H1 (cell line): ENCODE data around the gene RMC1. TPM values are rescaled to one million over a fixed set of nuclear protein-coding genes. Genes with fewer than 3 reads are reported as not detected.

Experiments
- CTCF ChIA-PET: fragments of 300-600 bp; sonication (Branson Sonifier 250); formaldehyde crosslinking; loops from one replicate; lab custom pipeline; 2021; ENCODE audit not compliant: partially characterized antibody; lab: Charles Lee
- POLR2A ChIA-PET: fragments of 300-600 bp; sonication (Branson Sonifier 250); formaldehyde crosslinking; loops from one replicate; lab custom pipeline; 2021; ENCODE audit warnings: inconsistent platforms; ENCODE audit not compliant: partially characterized antibody; lab: Charles Lee
- DNase-seq, 2 experiments: peaks; one replicate each; pipeline versions ENCODE4 v3.0.0 to v3.0.0-alpha.2; 2010 to 2022; ENCODE audit warnings: low spot score in 2 of 2, low read depth in 1 of 2, mixed read lengths in 1 of 2
- FAIRE-seq: peaks from 2 replicates; lab custom pipeline; 2011; peaks lifted over from hg19 to GRCh38; lab: Jason Lieb, UNC
- H2AFZ ChIP-seq: 2 replicates; pipeline ENCODE4 v1.8.1; 2012; ENCODE audit warnings: low read length, inconsistent platforms
- H2AK5ac ChIP-seq: 2 replicates; pipeline ENCODE4 v1.6.1; 2013; ENCODE audit warnings: low read depth, low read length
- H2BK120ac ChIP-seq: replicated peaks from 2 replicates; pipeline ENCODE3; 2013; ENCODE audit warnings: low read depth, low read length, inconsistent platforms
- H2BK12ac ChIP-seq: 2 replicates; pipeline ENCODE4 v1.6.1; 2013; ENCODE audit warnings: low read depth, low read length
- H2BK15ac ChIP-seq: 2 replicates; pipeline ENCODE4 v1.6.1; 2013; ENCODE audit warnings: low read length
- H2BK20ac ChIP-seq: 2 replicates; pipeline ENCODE4 v1.6.1; 2013; ENCODE audit warnings: low read length
- H2BK5ac ChIP-seq: 2 replicates; pipeline ENCODE4 v1.6.1; 2013; ENCODE audit warnings: low read depth, low read length
- H3K14ac ChIP-seq: 2 replicates; pipeline ENCODE4 v1.6.1; 2013; ENCODE audit warnings: inconsistent platforms; ENCODE audit not compliant: insufficient read length
- H3K18ac ChIP-seq: 2 replicates; pipeline ENCODE4 v1.6.1; 2013; ENCODE audit warnings: low read length; ENCODE audit errors: extremely low read depth
- H3K23ac ChIP-seq: 2 replicates; pipeline ENCODE4 v1.6.1; 2013; ENCODE audit warnings: inconsistent platforms; ENCODE audit not compliant: insufficient read length
- H3K23me2 ChIP-seq: 2 replicates; pipeline ENCODE4 v1.6.1; 2013; ENCODE audit warnings: low read depth, low read length
- H3K27ac ChIP-seq: 2 replicates; pipeline ENCODE4 v1.6.1; 2011; ENCODE audit warnings: low read depth, low read length, inconsistent platforms
- H3K27me3 ChIP-seq, 4 experiments: replicated peaks in 1 of 4; 1 replicate in 1 of 4; 2 replicates in 3 of 4; pipeline versions ENCODE4 v1.6.1 to v1.8.1; 2011 to 2013; ENCODE audit warnings: low read length in 3 of 4, mild to moderate bottlenecking in 3 of 4, inconsistent platforms in 2 of 4, mixed read lengths in 2 of 4, moderate library complexity in 1 of 4; ENCODE audit not compliant: control insufficient read depth in 3 of 4, insufficient read depth in 3 of 4; ENCODE audit errors: extremely low read depth in 1 of 4
- H3K36me3 ChIP-seq, 4 experiments: 2 replicates each; pipeline versions ENCODE4 v1.6.1 to v1.8.1; 2011 to 2013; ENCODE audit warnings: mild to moderate bottlenecking in 4 of 4, low read length in 3 of 4, moderate library complexity in 2 of 4, control low read depth in 1 of 4, inconsistent platforms in 1 of 4; ENCODE audit not compliant: insufficient read depth in 4 of 4, control insufficient read depth in 2 of 4
- H3K4ac ChIP-seq: replicated peaks from 2 replicates; pipeline ENCODE3; 2013; ENCODE audit warnings: low read length, low read depth, mixed read lengths, inconsistent platforms; ENCODE audit not compliant: insufficient read length
- H3K4me1 ChIP-seq, 4 experiments: replicated peaks in 1 of 4; 1 replicate in 1 of 4; 2 replicates in 3 of 4; pipeline versions ENCODE4 v1.6.1 to v1.8.1; 2011 to 2013; ENCODE audit warnings: low read length in 3 of 4, inconsistent platforms in 2 of 4, mixed read lengths in 1 of 4; ENCODE audit not compliant: insufficient read depth in 4 of 4, control insufficient read depth in 3 of 4
- H3K4me2 ChIP-seq, 2 experiments: 2 replicates each; pipeline versions ENCODE4 v1.6.1 to v1.8.1; 2011 to 2013; ENCODE audit warnings: low read depth in 2 of 2, low read length in 2 of 2, control low read depth in 1 of 2, inconsistent platforms in 1 of 2, mild to moderate bottlenecking in 1 of 2; ENCODE audit not compliant: insufficient read depth in 1 of 2
- H3K4me3 ChIP-seq, 4 experiments: fragments of 200-600, 300-600 bp in 1 of 4; sonication (generic), shearing (Covaris generic), sonication (Bioruptor Twin) in 1 of 4; 2 replicates each; pipeline versions ENCODE4 v1.5.1 to v1.8.1; 2011 to 2016; ENCODE audit warnings: low read length in 4 of 4, low read depth in 3 of 4, control low read depth in 2 of 4, inconsistent platforms in 2 of 4, mild to moderate bottlenecking in 2 of 4, mixed read lengths in 1 of 4, moderate library complexity in 1 of 4; ENCODE audit not compliant: insufficient read depth in 2 of 4; ENCODE audit errors: extremely low read depth in 1 of 4
- H3K56ac ChIP-seq: replicated peaks from 2 replicates; pipeline ENCODE3; 2013; ENCODE audit warnings: low read depth, mild to moderate bottlenecking, mixed read lengths, low read length, inconsistent platforms; ENCODE audit not compliant: insufficient read length
- H3K79me1 ChIP-seq: 2 replicates; pipeline ENCODE4 v1.6.1; 2013; ENCODE audit warnings: low read depth, low read length, control low read depth
- H3K79me2 ChIP-seq, 2 experiments: 2 replicates each; pipeline versions ENCODE4 v1.6.1 to v1.8.1; 2012 to 2013; ENCODE audit warnings: low read length in 2 of 2, mild to moderate bottlenecking in 2 of 2, inconsistent platforms in 1 of 2; ENCODE audit not compliant: insufficient read depth in 2 of 2, control insufficient read depth in 1 of 2
- H3K9ac ChIP-seq, 4 experiments: replicated peaks in 1 of 4; 1 replicate in 1 of 4; 2 replicates in 3 of 4; pipeline versions ENCODE4 v1.6.1 to v1.8.1; 2011 to 2013; ENCODE audit warnings: low read depth in 3 of 4, low read length in 3 of 4, control low read depth in 2 of 4, mild to moderate bottlenecking in 2 of 4, moderate library complexity in 2 of 4, inconsistent platforms in 1 of 4; ENCODE audit errors: extremely low read depth in 1 of 4
- H3K9me3 ChIP-seq, 2 experiments: 2 replicates each; pipeline versions ENCODE4 v1.6.1 to v1.8.1; 2012 to 2013; ENCODE audit warnings: mild to moderate bottlenecking in 2 of 2, moderate library complexity in 2 of 2, control low read depth in 1 of 2, inconsistent platforms in 1 of 2, low read depth in 1 of 2, low read length in 1 of 2, mixed read lengths in 1 of 2; ENCODE audit not compliant: insufficient read depth in 2 of 2
- H4K20me1 ChIP-seq, 2 experiments: replicated peaks in 1 of 2; 2 replicates each; pipeline versions ENCODE3 to v1.8.1; 2011 to 2013; ENCODE audit warnings: inconsistent platforms in 2 of 2, low read length in 2 of 2, mild to moderate bottlenecking in 1 of 2; ENCODE audit not compliant: insufficient read depth in 2 of 2, control insufficient read depth in 1 of 2
- H4K5ac ChIP-seq: 2 replicates; pipeline ENCODE4 v1.6.1; 2013; ENCODE audit warnings: low read length, low read depth, mixed read lengths, inconsistent platforms; ENCODE audit not compliant: insufficient read length
- H4K8ac ChIP-seq: 2 replicates; pipeline ENCODE4 v1.8.0; 2013; ENCODE audit warnings: mild to moderate bottlenecking, moderate library complexity, low read length, inconsistent platforms; ENCODE audit not compliant: insufficient read depth; ENCODE audit errors: extremely low read depth
- H4K91ac ChIP-seq: replicated peaks from 2 replicates; pipeline ENCODE3; 2013; ENCODE audit warnings: low read length, mixed read lengths, inconsistent platforms; ENCODE audit not compliant: insufficient read length
- CTCF ChIP-seq, 3 experiments: IDR thresholded peaks; 1 replicate in 2 of 3; 2 replicates in 1 of 3; pipeline versions ENCODE4 v1.5.1 to v1.6.1; 2011; ENCODE audit warnings: low read length in 3 of 3, mild to moderate bottlenecking in 3 of 3, inconsistent platforms in 2 of 3, low read depth in 1 of 3, moderate library complexity in 1 of 3; ENCODE audit not compliant: insufficient read depth in 1 of 3; ENCODE audit errors: control extremely low read depth in 1 of 3
- HDAC6 ChIP-seq: IDR thresholded peaks from one replicate; pipeline ENCODE4 v1.7.1; 2012; ENCODE audit warnings: low read depth, mild to moderate bottlenecking, inconsistent platforms, low read length, moderate library complexity
- JUN ChIP-seq: IDR thresholded peaks from 2 replicates; pipeline ENCODE4 v1.6.1; 2011; ENCODE audit warnings: low read depth, mild to moderate bottlenecking, improper control_type of control experiment, low read length
- JUND ChIP-seq: IDR thresholded peaks from 2 replicates; pipeline ENCODE4 v1.6.1; 2011; ENCODE audit warnings: mild to moderate bottlenecking, improper control_type of control experiment, low read length
- MAFK ChIP-seq: IDR thresholded peaks from 2 replicates; pipeline ENCODE4 v1.6.1; 2012; ENCODE audit warnings: low read depth, mild to moderate bottlenecking, improper control_type of control experiment, low read length
- POLR2A ChIP-seq, 2 experiments: IDR thresholded peaks; 1 replicate in 1 of 2; 2 replicates in 1 of 2; pipeline ENCODE4 v1.6.1; 2011; ENCODE audit warnings: low read depth in 2 of 2, low read length in 2 of 2, mild to moderate bottlenecking in 2 of 2; ENCODE audit errors: control extremely low read depth in 1 of 2
- SIN3A ChIP-seq, 2 experiments: IDR thresholded peaks in 1 of 2; conservative IDR thresholded peaks in 1 of 2; 2 replicates each; pipeline ENCODE4 v1.6.1; 2011 to 2012; ENCODE audit warnings: low read length in 2 of 2, improper control_type of control experiment in 1 of 2, low read depth in 1 of 2, mild to moderate bottlenecking in 1 of 2
- TAF1 ChIP-seq: IDR thresholded peaks from 2 replicates; pipeline ENCODE4 v1.6.1; 2011; ENCODE audit warnings: mild to moderate bottlenecking, low read depth, low read length
- WGBS, 2 experiments: shearing (Covaris generic) in 1 of 2; methylation state at CpG; one replicate each; pipeline versions ENCODE4 v1.1.6 to v1.1.7; 2013 to 2015; ENCODE audit warnings: low lambda C conversion rate in 2 of 2, mixed read lengths in 2 of 2, inconsistent platforms in 1 of 2, low coverage in 1 of 2, missing lambda C conversion rate in 1 of 2; ENCODE audit not compliant: insufficient replicate concordance in 2 of 2, insufficient coverage in 1 of 2, insufficient read length in 1 of 2; ENCODE audit errors: extremely low coverage in 1 of 2, missing lambda C conversion rate in 1 of 2; 5-methylcytosine and 5-hydroxymethylcytosine counted together
- polyA plus RNA-seq, 7 experiments: library from polyadenylated mRNA; depleted of rRNA in 3 of 7; stranded (reverse) in 5 of 7; unstranded in 2 of 7; fragments of >200 nt in 5 of 7; fragments of 200-250 nt in 2 of 7; gene quantifications; 1 replicate in 5 of 7; 2 replicates in 1 of 7; 4 replicates in 1 of 7; pipeline versions ENCODE4 v1.2.1 to v1.2.3, GENCODE V29; 2011 to 2013; ENCODE audit warnings: missing spikeins in 2 of 7, mixed read lengths in 2 of 7
- total RNA-seq: library from RNA; stranded (reverse); fragmentation: NEBNext Ultra II Directional; extraction: Animal tissue kit (Norgen Biotek cat#: 25700); gene quantifications from 2 replicates; pipeline ENCODE4 v1.2.1, GENCODE V29; 2021

RMC1 gene
- total and polyA plus RNA-seq, 2 of the 8 experiments (the other 6 are each of a cell fraction or from before 2014, with no cell fraction given), result 16.4 to 20.1 TPM

DNA sequence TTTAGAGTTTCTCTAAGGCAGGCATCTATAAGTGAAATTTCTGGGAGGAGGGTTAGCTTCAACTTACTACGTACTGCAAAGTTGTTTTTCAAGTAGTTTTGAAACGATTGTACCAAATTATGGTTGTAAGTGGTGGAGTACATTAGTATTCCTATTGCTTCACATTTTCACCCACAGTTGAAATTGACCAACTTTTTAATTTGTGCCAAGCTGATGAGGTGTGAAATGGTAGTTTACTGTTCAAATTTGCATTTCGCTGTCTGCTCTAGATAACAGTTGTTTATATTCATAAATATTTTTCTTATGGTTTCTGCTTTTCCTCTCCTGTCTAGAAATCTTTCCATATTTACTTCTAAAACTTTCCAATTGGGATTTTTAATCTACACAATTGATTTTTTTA is 64.4 kb downstream of the RMC1 start:
- no peak overlapping the region for H3K56ac ChIP-seq
- TF ChIP-seq HDAC6, result no peak
- TF ChIP-seq POLR2A (IDR thresholded peaks at IDR 0.05; ENCODE audit: control extremely low read depth in 1 of 2, low read depth in 2 of 2, low read length in 2 of 2), result no peak
- no peak for TF ChIP-seq MAFK
- TF ChIP-seq SIN3A (conservative IDR thresholded peaks at IDR 0.05 in 1 of 2, IDR thresholded peaks at IDR 0.05 in 1 of 2; ENCODE audit: low read depth in 1 of 2, low read length in 2 of 2), result no peak
- no peak for TF ChIP-seq TAF1
- TF ChIP-seq JUN, result no peak
- TF ChIP-seq JUND, result no peak
- no peak for TF ChIP-seq CTCF (IDR thresholded peaks at IDR 0.05; ENCODE audit: control extremely low read depth in 1 of 3, insufficient read depth in 1 of 3, low read depth in 1 of 3, low read length in 3 of 3)
- no peak overlapping the region for H4K8ac ChIP-seq
- FAIRE-seq (no peak), DNase-seq (no peak)
- WGBS, 2 experiments, result 93% methylated on average over 3 of the region's 3 CpGs; no CpG with 5 or more reads in 1 of the 2 experiments
- ChIA-PET CTCF (interaction anchor here (1.2 kb wide), 1 partner anchor 51 kb away, joined by 3 read pairs; no protein-coding TSS in a partner anchor), POLR2A (no interaction called here)
- H3K36me3 ChIP-seq, result peaks cover 5 to 57% (median 18%) of the 10 kb centered on the region in 4 experiments; a peak in 7 of 8 replicates
- no peak overlapping the region for H2BK120ac ChIP-seq
- no peaks in the 10 kb centered on the region for H3K79me2 ChIP-seq
- H4K91ac ChIP-seq, result no peak overlapping the region
- no peaks in the 10 kb centered on the region for H3K23me2 ChIP-seq
- no peak overlapping the region for H2BK15ac ChIP-seq
- no peaks in the 10 kb centered on the region for H3K9me3 ChIP-seq
- H3K9ac ChIP-seq, result no peak overlapping the region
- H2BK5ac ChIP-seq, result no peak overlapping the region
- no peaks in the 10 kb centered on the region for H3K27me3 ChIP-seq
- no peak overlapping the region for H2BK12ac ChIP-seq
- H4K5ac ChIP-seq, result no peak overlapping the region
- H4K20me1 ChIP-seq, result no peaks in the 10 kb centered on the region
- H3K14ac ChIP-seq, result no peak overlapping the region
- no peak overlapping the region for H3K4ac ChIP-seq
- H3K18ac ChIP-seq, result no peak overlapping the region
- H3K4me3 ChIP-seq, result no peak overlapping the region
- H3K79me1 ChIP-seq, result no peaks in the 10 kb centered on the region
- no peaks in the 10 kb centered on the region for H3K4me1 ChIP-seq
- H3K4me2 ChIP-seq, result no peak overlapping the region
- H2BK20ac ChIP-seq, result no peak overlapping the region
- H3K23ac ChIP-seq, result no peak overlapping the region
- H3K27ac ChIP-seq, result no peak overlapping the region
- no peak overlapping the region for H2AK5ac ChIP-seq
- H2AFZ ChIP-seq, result no peak overlapping the region
